ENCODE results near the gene FBXW11. TPM values are rescaled to one million over a fixed set of nuclear protein-coding genes. Genes with fewer than 3 reads are reported as not detected.

The FBXW11 gene
- total RNA-seq, 1 experiment from 2014 or later, result 54.8 TPM

DNA sequence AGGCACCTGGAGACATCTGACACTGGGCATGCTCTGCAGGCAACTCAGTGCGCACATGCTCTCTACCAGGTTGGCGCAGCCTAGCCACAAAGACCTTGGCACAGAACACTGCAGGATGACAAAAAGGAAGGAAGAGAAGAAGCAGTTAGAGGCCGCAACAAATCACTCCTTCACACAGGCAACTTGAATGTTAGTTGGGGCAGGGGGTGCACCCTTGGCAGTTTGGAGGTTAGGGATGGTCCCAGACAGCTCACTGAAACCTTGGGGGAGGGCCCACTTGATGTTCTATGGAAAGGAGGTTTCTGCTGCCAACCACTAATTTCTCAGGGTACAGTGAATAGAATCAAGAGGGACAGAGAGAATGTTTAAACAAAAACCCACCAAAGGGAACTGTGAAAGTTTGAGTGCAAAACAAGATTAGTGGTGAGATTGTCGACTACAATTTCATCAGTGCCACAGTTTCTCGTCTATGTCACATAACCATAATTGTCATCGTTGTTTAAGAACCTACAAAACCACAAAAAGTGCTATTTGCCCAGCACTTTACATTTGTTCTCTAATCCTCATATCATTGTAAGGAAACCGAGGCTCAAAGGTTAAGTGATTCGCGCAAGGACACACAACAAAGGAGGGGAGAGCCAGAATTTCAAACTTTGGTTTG, 48.7 kb downstream of the FBXW11 start:
- no peaks in the 10 kb centered on the region for H3K9me2 ChIP-seq (ENCODE audit: insufficient read depth)
- peaks cover 45% of the 10 kb centered on the region for H4K20me1 ChIP-seq (ENCODE audit: insufficient read depth)
- H3F3A ChIP-seq (ENCODE audit: insufficient read depth, low read depth), result peaks cover 27% of the 10 kb centered on the region
- H3K36me3 ChIP-seq (ENCODE audit: low read depth), result 0 out of 2 replicates have a peak, but pooled peaks cover 8% of the 10 kb centered on the region
- H3K9me3 ChIP-seq (ENCODE audit: insufficient read depth, low read depth), result no peaks in the 10 kb centered on the region
- TF ChIP-seq, protein P1, sequence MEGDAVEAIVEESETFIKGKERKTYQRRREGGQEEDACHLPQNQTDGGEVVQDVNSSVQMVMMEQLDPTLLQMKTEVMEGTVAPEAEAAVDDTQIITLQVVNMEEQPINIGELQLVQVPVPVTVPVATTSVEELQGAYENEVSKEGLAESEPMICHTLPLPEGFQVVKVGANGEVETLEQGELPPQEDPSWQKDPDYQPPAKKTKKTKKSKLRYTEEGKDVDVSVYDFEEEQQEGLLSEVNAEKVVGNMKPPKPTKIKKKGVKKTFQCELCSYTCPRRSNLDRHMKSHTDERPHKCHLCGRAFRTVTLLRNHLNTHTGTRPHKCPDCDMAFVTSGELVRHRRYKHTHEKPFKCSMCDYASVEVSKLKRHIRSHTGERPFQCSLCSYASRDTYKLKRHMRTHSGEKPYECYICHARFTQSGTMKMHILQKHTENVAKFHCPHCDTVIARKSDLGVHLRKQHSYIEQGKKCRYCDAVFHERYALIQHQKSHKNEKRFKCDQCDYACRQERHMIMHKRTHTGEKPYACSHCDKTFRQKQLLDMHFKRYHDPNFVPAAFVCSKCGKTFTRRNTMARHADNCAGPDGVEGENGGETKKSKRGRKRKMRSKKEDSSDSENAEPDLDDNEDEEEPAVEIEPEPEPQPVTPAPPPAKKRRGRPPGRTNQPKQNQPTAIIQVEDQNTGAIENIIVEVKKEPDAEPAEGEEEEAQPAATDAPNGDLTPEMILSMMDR (conservative IDR thresholded peaks at IDR 0.05), result no peak
- no peak for TF ChIP-seq EZH2 (IDR thresholded peaks at IDR 0.05; ENCODE audit: low read depth)
- intact Hi-C loops (cut with micrococcal nuclease; ENCODE audit: unreplicated experiment), result no loop called here
- H3K27me3 ChIP-seq (ENCODE audit: insufficient read depth, low read depth), result no peaks in the 10 kb centered on the region
- DNase-seq, result no peak
- peaks cover 94% of the 10 kb centered on the region for H3K79me2 ChIP-seq (ENCODE audit: low read depth)
- no peak overlapping the region for H3K4me3 ChIP-seq
- no peak overlapping the region for H2AFZ ChIP-seq
- H3K27ac ChIP-seq, result no peak overlapping the region
- ChIA-PET POLR2A (ENCODE audit: unreplicated experiment) (no interaction called here), CTCF (no interaction called here)
- peaks cover 37% of the 10 kb centered on the region for H3K4me1 ChIP-seq (replicated peaks; ENCODE audit: insufficient read depth)
- no peak overlapping the region for H3K4me2 ChIP-seq
- no TSS peak for BruUV-seq (replicated peaks)

DNA sequence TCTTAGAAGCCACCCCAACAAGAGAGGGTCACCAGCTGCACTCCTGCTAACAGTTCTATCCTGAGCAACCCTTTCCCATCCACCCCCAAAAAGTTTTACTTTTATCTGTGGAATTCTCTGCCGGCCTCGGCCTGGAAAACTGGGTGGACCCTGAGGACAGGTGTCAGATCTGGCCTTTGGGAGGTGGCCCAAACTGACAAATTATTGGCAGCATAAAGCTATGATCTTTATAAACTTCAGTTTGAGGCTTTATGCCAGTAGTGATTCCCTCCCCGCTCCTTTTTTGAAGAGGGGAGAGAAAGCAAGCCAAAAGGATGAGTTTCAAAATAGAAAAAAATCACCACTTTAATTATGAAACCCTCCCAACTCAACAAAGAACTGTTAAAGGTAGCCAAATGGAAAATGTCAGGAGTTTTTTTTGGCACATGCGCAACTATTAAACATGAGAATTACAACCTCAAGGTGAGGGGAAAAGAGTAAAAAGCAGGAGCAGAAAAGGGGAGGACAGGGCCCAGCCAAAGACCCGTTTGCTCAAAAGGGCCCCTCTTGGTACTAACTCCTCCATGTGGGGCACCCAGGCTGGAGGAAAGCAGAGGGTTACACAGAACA, 49.4 kb downstream of the FBXW11 start:
- no peak for DNase-seq
- Histone ChIP-seq H3K4me2 (no peak overlapping the region), H3K36me3 (ENCODE audit: low read depth) (0 out of 2 replicates have a peak, but pooled peaks cover 8% of the 10 kb centered on the region), H3F3A (ENCODE audit: insufficient read depth, low read depth) (peaks cover 27% of the 10 kb centered on the region), H3K4me1 (replicated peaks; ENCODE audit: insufficient read depth) (peaks cover 37% of the 10 kb centered on the region), H3K9me2 (ENCODE audit: insufficient read depth) (no peaks in the 10 kb centered on the region), H3K9me3 (ENCODE audit: insufficient read depth, low read depth) (no peaks in the 10 kb centered on the region), H3K79me2 (ENCODE audit: low read depth) (peaks cover 92% of the 10 kb centered on the region), H4K20me1 (ENCODE audit: insufficient read depth) (peaks cover 38% of the 10 kb centered on the region), H2AFZ (no peak overlapping the region), H3K27ac (no peak overlapping the region), H3K4me3 (no peak overlapping the region), H3K27me3 (ENCODE audit: insufficient read depth, low read depth) (no peaks in the 10 kb centered on the region)
- intact Hi-C loops (cut with micrococcal nuclease; ENCODE audit: unreplicated experiment), result no loop called here
- TF ChIP-seq, protein P1 (conservative IDR thresholded peaks at IDR 0.05), result no peak
- no peak for TF ChIP-seq EZH2 (IDR thresholded peaks at IDR 0.05; ENCODE audit: low read depth)
- no TSS peak for BruUV-seq (replicated peaks)
- ChIA-PET CTCF (no interaction called here), POLR2A (ENCODE audit: unreplicated experiment) (no interaction called here)

DNA sequence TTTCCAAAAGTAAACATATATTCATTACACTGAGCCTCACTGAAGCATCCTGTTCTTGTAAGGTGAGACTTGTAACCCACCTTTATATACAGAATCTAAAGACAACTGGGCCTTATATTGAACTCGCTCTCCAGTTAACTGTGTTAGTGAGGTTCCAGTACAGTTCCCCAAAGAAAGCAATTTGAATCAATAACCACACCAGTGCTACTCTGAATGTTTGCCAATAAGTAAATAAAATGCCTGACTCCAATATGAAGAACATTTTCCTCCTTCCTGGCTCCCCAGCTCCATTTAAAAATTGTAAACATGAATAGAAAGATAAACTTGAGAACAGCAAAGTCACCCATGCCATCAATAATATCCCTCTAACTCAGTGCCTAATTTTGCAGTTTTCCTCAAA, 50.1 kb downstream of the FBXW11 start:
- intact Hi-C loops (cut with micrococcal nuclease; ENCODE audit: unreplicated experiment), result no loop called here
- DNase-seq, result no peak
- ChIA-PET POLR2A (ENCODE audit: unreplicated experiment) (no interaction called here), CTCF (no interaction called here)
- H3K9me3 ChIP-seq (ENCODE audit: insufficient read depth, low read depth), result no peaks in the 10 kb centered on the region
- H3K79me2 ChIP-seq (ENCODE audit: low read depth), result peaks cover 92% of the 10 kb centered on the region
- TF ChIP-seq, protein P1 (conservative IDR thresholded peaks at IDR 0.05), result no peak
- TF ChIP-seq EZH2 (IDR thresholded peaks at IDR 0.05; ENCODE audit: low read depth), result no peak
- H3K27me3 ChIP-seq (ENCODE audit: insufficient read depth, low read depth), result no peaks in the 10 kb centered on the region
- H3K4me1 ChIP-seq (replicated peaks; ENCODE audit: insufficient read depth), result peaks cover 37% of the 10 kb centered on the region
- H3K27ac ChIP-seq, result no peak overlapping the region; the same call in 1 of the 2 replicates
- H3F3A ChIP-seq (ENCODE audit: insufficient read depth, low read depth), result peaks cover 27% of the 10 kb centered on the region
- H2AFZ ChIP-seq, result no peak overlapping the region
- H3K36me3 ChIP-seq (ENCODE audit: low read depth), result 0 out of 2 replicates have a peak, but pooled peaks cover 8% of the 10 kb centered on the region
- no peak overlapping the region for H3K4me3 ChIP-seq
- BruUV-seq (replicated peaks), result no TSS peak
- no peaks in the 10 kb centered on the region for H3K9me2 ChIP-seq (ENCODE audit: insufficient read depth)
- peaks cover 37% of the 10 kb centered on the region for H4K20me1 ChIP-seq (ENCODE audit: insufficient read depth)
- no peak overlapping the region for H3K4me2 ChIP-seq
